GM18526 (cell line): ENCODE results near the gene ZC3H4.

Experiments used
- POLR2A ChIP-seq: IDR thresholded peaks from 3 replicates; pipeline ENCODE4 v1.6.1; 2011; ENCODE audit not compliant: insufficient read length; ENCODE audit errors: extremely low read depth

The ZC3H4 gene

GRCh38 chr19:47100290-47100689 is 13.3 kb downstream of the ZC3H4 start:
- no peak for TF ChIP-seq POLR2A

- no peak for TF ChIP-seq POLR2A
These were observed 14.0 kb downstream of the ZC3H4 start for GRCh38 chr19:47099576-47100050.

DNA sequence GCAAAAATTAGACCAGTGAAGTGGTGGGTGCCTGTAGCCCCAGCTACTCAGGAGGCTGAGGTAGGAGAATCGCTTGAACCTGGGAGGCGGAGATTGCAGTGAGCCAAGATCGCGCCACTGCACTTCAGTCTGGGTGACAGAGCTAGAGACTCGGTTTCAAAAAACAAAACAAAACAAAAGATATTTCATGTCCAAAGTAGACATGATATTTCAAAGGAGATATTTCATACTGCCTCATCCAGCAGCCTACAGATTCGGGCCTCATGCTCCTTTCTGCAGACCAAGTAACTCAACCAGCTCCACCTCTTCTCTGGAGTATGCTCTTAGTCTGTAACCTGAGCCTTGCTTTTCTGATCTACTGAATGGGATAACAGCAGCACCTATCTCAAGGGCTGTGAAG is 15.0 kb downstream of the ZC3H4 start:
- no peak for TF ChIP-seq POLR2A

DNA sequence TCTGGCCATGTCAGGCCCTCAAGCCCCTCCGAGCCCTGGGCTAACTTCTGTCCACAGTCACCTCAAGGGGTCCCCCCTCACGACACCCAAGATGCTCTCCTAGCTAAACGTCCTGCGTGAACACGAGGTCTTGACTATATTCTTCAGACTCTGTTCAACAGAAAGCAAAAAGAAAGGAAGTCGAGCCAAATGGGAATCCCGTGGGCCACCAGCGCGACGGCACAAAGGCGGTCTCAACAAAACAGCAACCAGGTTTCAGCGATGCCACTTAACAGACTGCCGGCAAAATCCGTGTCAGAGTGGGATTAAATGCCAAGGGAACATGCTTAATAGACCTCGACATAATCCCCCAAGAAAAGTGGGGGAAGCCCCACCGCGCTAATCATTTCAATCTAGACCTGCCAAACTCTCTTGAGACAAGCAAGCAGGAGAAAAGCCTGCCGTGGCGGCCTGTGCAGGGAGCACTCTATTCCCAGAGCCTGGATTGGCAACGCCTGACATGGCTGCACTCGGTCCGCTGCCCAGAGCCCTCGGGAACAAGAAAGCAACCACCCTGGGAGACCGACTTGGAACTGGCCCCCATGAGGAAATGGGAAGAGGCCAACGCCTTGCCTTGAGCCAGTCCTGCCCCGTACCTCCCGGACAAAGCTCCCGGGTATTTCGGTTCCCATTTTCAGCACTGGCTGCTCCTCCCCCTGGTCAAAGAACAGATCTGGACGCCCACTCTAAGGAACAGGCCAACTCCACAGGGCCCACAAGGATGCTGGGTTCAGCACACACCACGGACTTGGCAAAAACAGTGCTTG is 16.0 kb downstream of the ZC3H4 start:
- TF ChIP-seq POLR2A: no peak

GRCh38 chr19:47096721-47097120 is 16.9 kb downstream of the ZC3H4 start:
- no peak for TF ChIP-seq POLR2A

DNA sequence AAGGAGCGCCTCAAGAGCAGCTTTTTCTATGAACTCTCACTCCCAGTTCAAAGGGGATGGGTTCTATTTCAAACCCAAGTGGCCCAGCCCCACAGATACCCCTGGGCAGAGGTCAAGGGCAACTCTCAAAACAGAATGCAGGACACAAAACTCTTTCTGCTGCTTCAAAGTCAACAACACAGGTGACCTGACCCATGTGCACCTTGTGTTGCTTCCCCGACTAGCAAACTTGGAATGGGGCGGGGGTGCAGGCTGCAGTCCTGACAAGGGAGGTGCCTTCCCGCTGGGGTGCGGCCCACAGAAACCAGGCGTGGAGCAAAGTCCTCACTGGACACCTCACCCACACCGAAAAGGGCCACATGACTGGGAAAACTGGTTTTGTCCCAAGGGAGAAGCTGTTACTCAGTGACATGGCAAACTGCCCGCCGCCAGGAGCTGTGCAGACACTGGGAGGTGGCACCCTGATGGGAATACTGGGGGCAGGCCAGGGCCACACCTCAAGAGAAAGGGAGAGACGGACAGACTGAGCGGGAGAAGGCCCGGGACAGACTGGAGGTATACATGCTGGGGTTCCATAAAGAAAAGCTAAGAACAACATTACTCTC is 17.4 kb downstream of the ZC3H4 start:
- TF ChIP-seq POLR2A: no peak

DNA sequence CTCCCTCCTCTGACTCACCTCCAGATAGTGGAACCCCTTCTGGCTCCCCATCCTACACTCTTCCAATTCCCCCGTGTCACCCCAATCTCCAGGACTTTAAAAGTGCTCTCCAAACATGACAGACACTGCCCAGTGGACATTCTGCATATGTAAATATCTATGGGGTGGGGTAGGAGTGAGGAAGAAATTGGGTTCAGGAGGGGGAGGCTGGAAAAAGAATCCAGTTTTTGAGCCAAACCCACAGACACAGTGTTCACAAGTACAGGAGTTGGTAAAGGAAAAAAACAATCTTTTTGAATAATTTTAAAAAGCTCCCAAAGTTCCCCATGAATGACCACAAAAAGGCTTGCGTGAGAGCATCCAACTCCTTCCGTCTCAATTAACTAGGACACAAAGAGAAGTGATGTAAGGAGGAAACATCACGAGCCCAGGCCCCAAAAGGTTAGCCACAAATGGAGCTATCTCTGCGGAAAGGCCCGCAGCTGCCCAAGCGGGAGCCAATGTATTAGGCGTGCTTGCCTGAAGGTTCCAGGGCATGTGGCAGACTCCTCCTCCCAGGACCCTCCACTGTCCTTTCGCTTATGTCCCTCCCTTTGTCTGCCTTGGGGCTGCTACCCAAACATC is 18.0 kb downstream of the ZC3H4 start:
- no peak for TF ChIP-seq POLR2A

DNA sequence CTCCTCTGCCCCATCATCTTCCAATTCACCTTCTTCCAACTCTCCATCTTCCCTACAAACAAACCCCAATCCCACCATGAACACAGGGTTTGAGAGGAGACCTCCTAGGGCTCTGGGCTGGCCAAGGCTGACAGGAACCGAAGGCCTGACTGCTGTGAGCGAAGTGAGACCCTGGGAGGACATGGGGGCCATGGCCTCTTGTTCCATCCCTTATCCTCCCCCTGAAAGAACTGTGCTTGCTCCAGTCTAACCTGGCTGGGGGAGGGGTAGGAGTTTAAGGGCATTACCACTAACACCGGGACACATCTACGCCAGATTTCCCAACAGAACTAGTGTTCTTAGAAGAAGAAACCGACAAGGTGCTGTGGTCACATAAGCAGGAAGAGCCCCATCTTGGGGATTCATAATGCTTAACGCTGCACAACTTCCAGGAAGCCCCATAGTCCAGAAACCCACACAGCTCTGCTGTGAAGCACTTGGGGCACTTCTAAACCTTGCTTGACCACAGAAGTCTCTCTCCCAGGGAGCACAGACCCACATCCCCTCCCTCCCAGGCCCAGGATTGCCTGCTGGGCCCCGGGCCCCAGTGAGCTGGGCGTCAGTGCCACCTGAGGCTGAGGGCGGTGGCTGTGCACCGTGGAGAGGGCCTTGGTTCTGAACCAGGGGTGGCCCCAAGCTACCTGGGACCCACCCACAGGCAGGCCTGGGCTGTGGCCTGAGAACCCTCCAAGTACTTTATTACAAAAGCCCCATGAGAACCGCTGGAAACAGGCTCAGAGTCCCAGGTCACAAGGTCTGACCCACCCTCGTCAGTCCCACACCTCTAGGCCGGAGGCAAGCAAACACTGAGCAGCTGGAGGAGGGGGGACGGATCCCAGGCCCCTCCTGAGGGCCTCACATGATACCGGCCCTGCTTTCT is 18.8 kb downstream of the ZC3H4 start:
- no peak for TF ChIP-seq POLR2A

- TF ChIP-seq POLR2A: no peak
These were observed 19.7 kb downstream of the ZC3H4 start for GRCh38 chr19:47093841-47094240.

GRCh38 chr19:47093254-47093653 is 20.3 kb downstream of the ZC3H4 start:
- no peak for TF ChIP-seq POLR2A

DNA sequence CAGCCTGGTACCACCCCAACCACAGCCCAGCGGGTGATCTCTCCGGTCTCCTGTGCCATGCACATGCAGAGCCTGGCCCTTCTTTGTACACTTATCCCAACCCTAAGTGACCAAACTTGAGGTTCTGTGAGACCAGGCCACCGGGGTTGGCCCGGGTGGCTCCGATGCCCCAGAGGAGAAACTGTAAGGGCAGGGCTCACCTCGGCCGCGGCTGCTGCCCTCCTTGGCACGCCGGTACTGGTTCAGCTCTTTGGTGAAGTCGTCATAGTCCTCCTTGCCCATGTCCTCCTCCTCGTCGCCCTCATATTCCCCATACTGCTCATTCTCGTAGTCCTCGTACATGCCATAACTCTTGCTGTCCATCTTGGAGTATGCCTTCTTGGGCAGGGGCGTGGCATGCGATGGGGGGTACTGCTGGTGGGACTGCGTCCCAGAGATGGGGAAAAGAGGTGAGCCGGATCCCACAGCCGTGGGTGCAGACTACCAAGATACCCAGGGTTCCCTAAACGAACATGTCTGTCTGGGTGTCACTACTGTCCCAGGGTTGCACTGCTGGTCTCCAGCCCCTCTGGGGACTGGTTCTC is 23.7 kb downstream of the ZC3H4 start:
- TF ChIP-seq POLR2A: no peak

- no peak for TF ChIP-seq POLR2A
These were observed 27.3 kb downstream of the ZC3H4 start for GRCh38 chr19:47086280-47086679.

DNA sequence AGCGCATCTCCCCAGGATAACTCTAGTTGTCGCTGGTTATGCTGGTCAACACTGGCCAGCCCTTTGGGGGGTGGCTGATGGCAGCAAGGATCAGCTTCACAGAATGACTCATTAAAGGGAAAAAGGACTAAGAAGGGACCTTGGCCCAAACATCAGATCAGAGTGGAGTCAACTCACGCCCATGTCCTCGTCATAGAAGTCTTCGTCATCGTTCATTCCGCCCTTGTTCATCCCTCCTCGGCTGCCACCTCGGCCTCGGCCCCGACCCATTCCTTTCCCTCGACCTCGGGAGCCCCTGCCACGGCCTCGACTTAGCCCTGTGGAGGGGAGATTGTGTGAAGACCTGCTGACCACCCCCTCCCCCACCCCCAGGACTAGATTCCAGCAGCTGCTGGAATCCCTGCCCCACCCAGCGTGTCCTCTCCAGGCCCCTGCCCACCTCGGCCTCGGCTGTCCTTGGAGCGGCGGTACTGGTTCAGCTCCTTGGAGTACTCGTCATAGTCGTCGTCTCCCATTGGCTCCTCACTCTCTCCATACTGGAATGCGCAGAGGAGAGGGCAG is 28.6 kb downstream of the ZC3H4 start:
- no peak for TF ChIP-seq POLR2A

DNA sequence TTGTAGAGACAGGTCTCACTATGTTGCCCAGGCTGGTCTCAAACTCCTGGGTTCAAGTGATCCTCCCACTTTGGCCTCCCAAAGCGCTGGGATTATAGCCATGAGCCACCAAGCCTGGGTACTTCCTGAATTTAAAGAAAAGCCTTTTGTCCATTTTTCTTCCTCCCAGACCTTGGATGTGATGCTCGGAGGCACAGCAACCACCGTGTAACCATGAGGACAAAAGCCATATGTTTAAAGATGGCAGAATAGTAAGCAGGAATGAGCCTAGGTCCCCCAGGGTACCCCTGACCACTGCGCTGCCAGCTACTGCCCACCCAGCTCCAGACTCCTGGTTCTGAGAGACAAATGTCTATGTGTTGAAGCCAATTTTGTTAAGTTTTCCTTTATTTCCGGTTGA is 31.1 kb downstream of the ZC3H4 start:
- no peak for TF ChIP-seq POLR2A

DNA sequence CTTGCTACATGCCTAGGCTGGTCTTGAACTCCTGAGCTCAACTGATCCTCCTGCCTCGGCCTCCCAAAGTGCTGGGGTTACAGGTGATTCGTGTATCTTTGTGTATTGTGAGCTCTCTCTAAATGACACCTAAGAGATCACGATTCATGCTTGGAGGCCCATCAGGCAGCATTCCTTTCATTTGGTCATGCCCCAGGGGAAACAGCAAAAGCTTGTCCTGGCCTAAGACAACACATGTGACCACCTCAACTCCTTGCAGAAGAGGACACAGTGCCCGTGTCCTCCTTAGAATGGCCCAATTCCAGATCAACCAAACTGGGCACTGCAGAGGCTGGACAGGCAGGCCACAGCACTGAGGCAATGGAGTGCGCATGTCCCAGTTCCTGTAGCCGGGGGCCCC is 32.5 kb downstream of the ZC3H4 start:
- TF ChIP-seq POLR2A: no peak

DNA sequence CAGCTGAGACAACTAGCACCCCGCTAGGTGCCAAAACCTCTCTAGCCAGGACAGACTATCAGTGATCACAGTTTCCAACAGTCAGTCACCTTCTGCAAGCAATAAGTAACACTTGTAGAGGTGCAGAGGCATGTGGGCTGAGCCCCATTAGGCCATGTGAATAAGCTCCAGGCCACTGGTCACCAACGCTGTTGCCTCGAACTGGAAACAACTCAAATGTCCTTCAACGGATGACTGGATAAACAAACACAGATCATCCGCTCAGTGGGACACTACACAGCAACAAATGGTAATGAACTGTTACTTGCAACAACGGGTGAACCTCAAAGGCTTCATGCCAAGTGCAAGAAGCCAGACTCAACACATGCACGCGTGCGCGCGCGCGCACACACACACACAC is 37.6 kb downstream of the ZC3H4 start:
- no peak for TF ChIP-seq POLR2A
